B cell (primary cell): ENCODE results near the gene PABPN1. TPM values are rescaled to one million over a fixed set of nuclear protein-coding genes. Genes with fewer than 3 reads are reported as not detected.

Source experiments
- ATAC-seq: fragments of 200-7000 bp; cut with Tn5 transposase; one replicate; pipeline ENCODE4 v1.10.0; 2021; ENCODE audit warnings: low read depth, mild to moderate bottlenecking, moderate number of reproducible peaks, moderate library complexity
- CTCF ChIA-PET: fragments of 350-600 bp; sonication (Branson Sonifier 250); formaldehyde crosslinking; loops from one replicate; lab custom pipeline; 2021; ENCODE audit warnings: antibody characterized with exemption, inconsistent platforms; lab: Charles Lee
- POLR2A ChIA-PET: fragments of 350-600 bp; sonication (Branson Sonifier 250); formaldehyde crosslinking; loops from one replicate; lab custom pipeline; 2021; ENCODE audit warnings: antibody characterized with exemption; lab: Charles Lee
- DNase-seq: peaks from one replicate; pipeline ENCODE4 v3.0.0; 2013
- H2AFZ ChIP-seq: 2 replicates; pipeline ENCODE4 v1.6.1; 2012; ENCODE audit warnings: mild to moderate bottlenecking, low read depth, low read length; ENCODE audit not compliant: insufficient read depth, poor library complexity, severe bottlenecking
- H3K27ac ChIP-seq, 2 donors: 1 replicate in 1 of 2; 2 replicates in 1 of 2; pipeline ENCODE4 v1.5.1; 2012 to 2013; ENCODE audit warnings: low read length in 2 of 2, mild to moderate bottlenecking in 2 of 2, moderate library complexity in 1 of 2
- H3K27me3 ChIP-seq, 4 experiments: fragments of 200-600 bp in 1 of 4; sonication (generic) in 1 of 4; replicated peaks in 1 of 4; 1 replicate in 2 of 4; 2 replicates in 2 of 4; pipeline versions ENCODE4 v1.6.1 to v1.7.0; 2013 to 2016; ENCODE audit warnings: low read length in 3 of 4, mild to moderate bottlenecking in 2 of 4, mixed read lengths in 1 of 4, moderate library complexity in 1 of 4; ENCODE audit not compliant: insufficient read depth in 4 of 4, control insufficient read depth in 3 of 4; ENCODE audit errors: control extremely low read depth in 1 of 4
- H3K36me3 ChIP-seq, 2 experiments: replicated peaks in 1 of 2; 1 replicate in 1 of 2; 2 replicates in 1 of 2; pipeline versions ENCODE4 v1.6.1 to v1.7.1; 2013; ENCODE audit warnings: low read length in 1 of 2; ENCODE audit not compliant: insufficient read depth in 2 of 2, control insufficient read depth in 1 of 2; ENCODE audit errors: control extremely low read depth in 1 of 2, extremely low read depth in 1 of 2
- H3K4me1 ChIP-seq, 2 donors: fragments of 200-600 bp in 1 of 2; sonication (generic) in 1 of 2; 1 replicate in 1 of 2; 2 replicates in 1 of 2; pipeline versions ENCODE4 v1.5.1 to v1.6.1; 2013 to 2017; ENCODE audit warnings: low read length in 2 of 2; ENCODE audit not compliant: control insufficient read depth in 2 of 2, insufficient read depth in 2 of 2
- H3K4me2 ChIP-seq: replicated peaks from 2 replicates; pipeline ENCODE3; 2012; ENCODE audit warnings: mild to moderate bottlenecking, low read depth, low read length; ENCODE audit not compliant: poor library complexity, severe bottlenecking
- H3K4me3 ChIP-seq, 5 experiments: fragments of 200-600 bp in 1 of 5; sonication (generic) in 1 of 5; 1 replicate in 3 of 5; 2 replicates in 2 of 5; pipeline versions ENCODE4 v1.5.1 to v1.7.0; 2011 to 2016; ENCODE audit warnings: low read length in 4 of 5, mild to moderate bottlenecking in 4 of 5, low read depth in 2 of 5, control low read depth in 1 of 5, moderate library complexity in 1 of 5; ENCODE audit not compliant: insufficient read depth in 1 of 5; ENCODE audit errors: control extremely low read depth in 1 of 5, extremely low read depth in 1 of 5
- H3K79me2 ChIP-seq: fragments of 200-600 bp; sonication (generic); one replicate; pipeline ENCODE4 v1.6.0; 2016; ENCODE audit warnings: low read length; ENCODE audit not compliant: control insufficient read depth, insufficient read depth
- H3K9ac ChIP-seq: fragments of 200-600 bp; sonication (generic); 2 replicates; pipeline ENCODE4 v1.6.1; 2017; ENCODE audit warnings: mild to moderate bottlenecking, low read length, moderate library complexity
- H3K9me3 ChIP-seq, 3 donors: one replicate each; pipeline versions ENCODE4 v1.6.1 to v1.7.1; 2013; ENCODE audit warnings: low read length in 2 of 3; ENCODE audit not compliant: control insufficient read depth in 2 of 3, insufficient read depth in 1 of 3; ENCODE audit errors: control extremely low read depth in 1 of 3
- H4K20me1 ChIP-seq: 2 replicates; pipeline ENCODE4 v1.6.0; 2012; ENCODE audit warnings: mild to moderate bottlenecking, low read length; ENCODE audit not compliant: insufficient read depth, control insufficient read depth, poor library complexity, severe bottlenecking
- H3K27ac Mint-ChIP-seq: one replicate; pipeline ENCODE4 v1.8.0; 2021; ENCODE audit warnings: mixed read lengths
- H3K27me3 Mint-ChIP-seq: one replicate; pipeline ENCODE4 v1.8.0; 2021; ENCODE audit warnings: mixed read lengths
- H3K4me1 Mint-ChIP-seq: one replicate; pipeline ENCODE4 v1.8.0; 2021; ENCODE audit warnings: mixed read lengths
- H3K4me3 Mint-ChIP-seq: one replicate; pipeline ENCODE4 v1.8.0; 2021; ENCODE audit warnings: mixed read lengths
- H3K9me3 Mint-ChIP-seq: one replicate; pipeline ENCODE4 v1.8.0; 2022; ENCODE audit warnings: mixed read lengths; ENCODE audit not compliant: insufficient read depth
- EZH2 ChIP-seq: IDR thresholded peaks from 2 replicates; pipeline ENCODE4 v1.6.1; 2012; ENCODE audit warnings: borderline replicate concordance, low read depth, mild to moderate bottlenecking, moderate library complexity, low read length; ENCODE audit not compliant: insufficient read depth, poor library complexity, severe bottlenecking
- WGBS: methylation state at CpG from one replicate; pipeline ENCODE4 v1.1.5; 2013; ENCODE audit warnings: missing lambda C conversion rate; ENCODE audit not compliant: insufficient coverage; 5-methylcytosine and 5-hydroxymethylcytosine counted together
- intact Hi-C: fragments of 100-400 bp; cut with micrococcal nuclease; formaldehyde crosslinking; loops from one replicate; pipeline ENCODE4 v1.10.0; 2022
- polyA plus RNA-seq: library from polyadenylated mRNA; depleted of rRNA; stranded (reverse); fragments of >200 nt; gene quantifications from 2 replicates; pipeline ENCODE4 v1.2.3, GENCODE V29; 2012
- total RNA-seq, 2 donors: library from RNA; stranded (reverse); fragments of 120-200 nt in 1 of 2; gene quantifications; 1 replicate in 1 of 2; 2 replicates in 1 of 2; pipeline versions ENCODE4 v1.2.3 to v1.2.4, GENCODE V29; 2013 to 2022
- TF ChIP-seq, protein P1 (sequence below): fragments of 200-600 bp; IDR thresholded peaks from one replicate; pipeline ENCODE4 v1.8.0; 2022; ENCODE audit warnings: antibody characterized with exemption, mild to moderate bottlenecking

The PABPN1 gene
- total and polyA plus RNA-seq, 2 donors (not counting 1 experiment from before 2014, with no cell fraction given): 283 to 293 TPM

DNA sequence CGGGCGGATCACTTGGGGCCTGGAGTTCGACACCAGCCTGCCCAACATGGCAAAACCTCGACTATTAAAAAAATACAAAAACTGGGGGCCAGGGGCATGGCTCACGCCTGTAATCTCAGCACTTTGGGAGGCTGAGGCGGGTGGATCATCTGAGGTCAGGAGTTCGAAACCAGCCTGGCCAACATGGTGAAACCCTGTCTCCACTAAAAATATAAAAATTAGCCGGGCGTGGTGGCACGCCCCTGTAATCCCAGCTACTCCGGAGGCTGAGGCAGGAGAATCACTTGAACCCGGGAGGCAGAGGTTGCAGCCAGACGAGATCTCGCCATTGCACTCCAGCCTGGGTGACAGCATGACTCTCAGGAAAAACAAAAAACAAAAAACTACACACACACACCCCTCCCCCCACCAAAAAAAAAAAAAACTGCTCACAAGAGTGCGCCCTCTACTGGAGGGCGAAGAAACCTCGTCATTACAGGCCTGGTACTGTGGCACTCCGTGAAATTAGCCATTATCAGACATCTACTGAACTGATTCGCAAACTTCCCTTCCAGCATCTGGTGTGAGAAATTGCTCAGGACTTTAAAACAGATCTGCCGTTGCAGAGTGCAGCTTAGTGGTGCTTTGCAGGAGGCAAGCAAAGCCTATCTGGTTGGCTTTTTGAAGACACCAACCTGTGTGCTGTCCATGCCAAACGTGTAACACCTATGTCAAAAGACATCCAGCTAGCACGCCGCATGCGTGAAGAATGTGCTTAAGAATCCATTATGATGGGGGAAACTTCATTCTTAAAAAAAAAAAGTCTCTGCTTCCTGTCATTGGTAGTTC is 26.3 kb upstream of the PABPN1 start:
- H3K4me2 ChIP-seq: peak overlapping the region; percentile 13
- H2AFZ ChIP-seq: no peak overlapping the region
- no peaks in the 10 kb centered on the region for H3K27me3 ChIP-seq
- H3K4me3 ChIP-seq: no peak overlapping the region
- H4K20me1 ChIP-seq: no peaks in the 10 kb centered on the region
- no peaks in the 10 kb centered on the region for H3K9me3 Mint-ChIP-seq
- ChIA-PET POLR2A (interaction anchor here (0.7 kb wide), 1 partner anchor 9 kb away, joined by 4 read pairs; the partner anchor contains the start of gene HOMEZ), CTCF (interaction anchor here (0.7 to 8.6 kb wide), 16 partner anchors 9 to 226 kb away, joined by 3 to 56 read pairs (median 4); partner anchors contain the start of genes BCL2L2, HOMEZ and PABPN1)
- H3K9ac ChIP-seq: no peak overlapping the region
- H3K9me3 ChIP-seq: no peaks in the 10 kb centered on the region
- ATAC-seq: peak; percentile 86
- peak overlapping the region; percentile 27 for H3K4me3 Mint-ChIP-seq
- TF ChIP-seq EZH2: no peak
- TF ChIP-seq, protein P1, sequence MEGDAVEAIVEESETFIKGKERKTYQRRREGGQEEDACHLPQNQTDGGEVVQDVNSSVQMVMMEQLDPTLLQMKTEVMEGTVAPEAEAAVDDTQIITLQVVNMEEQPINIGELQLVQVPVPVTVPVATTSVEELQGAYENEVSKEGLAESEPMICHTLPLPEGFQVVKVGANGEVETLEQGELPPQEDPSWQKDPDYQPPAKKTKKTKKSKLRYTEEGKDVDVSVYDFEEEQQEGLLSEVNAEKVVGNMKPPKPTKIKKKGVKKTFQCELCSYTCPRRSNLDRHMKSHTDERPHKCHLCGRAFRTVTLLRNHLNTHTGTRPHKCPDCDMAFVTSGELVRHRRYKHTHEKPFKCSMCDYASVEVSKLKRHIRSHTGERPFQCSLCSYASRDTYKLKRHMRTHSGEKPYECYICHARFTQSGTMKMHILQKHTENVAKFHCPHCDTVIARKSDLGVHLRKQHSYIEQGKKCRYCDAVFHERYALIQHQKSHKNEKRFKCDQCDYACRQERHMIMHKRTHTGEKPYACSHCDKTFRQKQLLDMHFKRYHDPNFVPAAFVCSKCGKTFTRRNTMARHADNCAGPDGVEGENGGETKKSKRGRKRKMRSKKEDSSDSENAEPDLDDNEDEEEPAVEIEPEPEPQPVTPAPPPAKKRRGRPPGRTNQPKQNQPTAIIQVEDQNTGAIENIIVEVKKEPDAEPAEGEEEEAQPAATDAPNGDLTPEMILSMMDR: peak; percentile 85
- WGBS: 20% methylated on average over 20 of the region's 24 CpGs
- peak; percentile 83 for DNase-seq
- peaks cover 0 to 14% of the 10 kb centered on the region in 2 experiments for H3K36me3 ChIP-seq
- peaks cover 25% of the 10 kb centered on the region for H3K4me1 Mint-ChIP-seq
- no peaks in the 10 kb centered on the region for H3K27me3 Mint-ChIP-seq
- intact Hi-C loops: loop anchor here (1.0 kb wide), 1 partner anchor 9 kb away; the partner anchor contains the start of gene HOMEZ
- peak overlapping the region; percentile 47 for H3K27ac Mint-ChIP-seq
- no peak overlapping the region for H3K27ac ChIP-seq
- no peaks in the 10 kb centered on the region for H3K79me2 ChIP-seq
- peaks cover 5 to 12% of the 10 kb centered on the region in 2 donors for H3K4me1 ChIP-seq
